Mesendoderm (in vitro differentiated cells): ENCODE results near the gene RNF224.

Source experiments
- DNase-seq: peaks from one replicate; pipeline ENCODE4 v3.0.0; 2013
- H2AK5ac ChIP-seq: 2 replicates; pipeline ENCODE4 v1.6.1; 2013; ENCODE audit warnings: low read length, inconsistent platforms
- H2BK120ac ChIP-seq: 2 replicates; pipeline ENCODE4 v1.6.1; 2013; ENCODE audit warnings: low read depth, mild to moderate bottlenecking, low read length, moderate library complexity, mixed read lengths
- H2BK15ac ChIP-seq: replicated peaks from 2 replicates; pipeline ENCODE4 v1.6.1; 2013; ENCODE audit warnings: low read depth, mild to moderate bottlenecking, moderate library complexity
- H2BK5ac ChIP-seq: 2 replicates; pipeline ENCODE4 v1.6.1; 2013; ENCODE audit warnings: low read length, inconsistent platforms
- H3K18ac ChIP-seq: 2 replicates; pipeline ENCODE4 v1.6.1; 2013; ENCODE audit warnings: mild to moderate bottlenecking, low read length, mixed read lengths
- H3K23ac ChIP-seq: one replicate; pipeline ENCODE4 v1.6.1; 2013; ENCODE audit warnings: low read length
- H3K27ac ChIP-seq: 2 replicates; pipeline ENCODE4 v1.5.1; 2013; ENCODE audit warnings: low read depth, mild to moderate bottlenecking, inconsistent platforms, low read length, moderate library complexity
- H3K27me3 ChIP-seq: 2 replicates; pipeline ENCODE4 v1.6.1; 2013; ENCODE audit warnings: low read length, control low read depth, mild to moderate bottlenecking, inconsistent platforms; ENCODE audit not compliant: insufficient read depth, poor library complexity
- H3K36me3 ChIP-seq: 2 replicates; pipeline ENCODE4 v1.6.1; 2013; ENCODE audit warnings: low read length, inconsistent platforms; ENCODE audit not compliant: control insufficient read depth, insufficient read depth
- H3K4ac ChIP-seq: one replicate; pipeline ENCODE4 v1.6.1; 2013; ENCODE audit warnings: low read depth, mild to moderate bottlenecking, low read length, moderate library complexity
- H3K4me1 ChIP-seq: 2 replicates; pipeline ENCODE4 v1.6.1; 2013; ENCODE audit warnings: low read depth, low read length, inconsistent platforms; ENCODE audit not compliant: control insufficient read depth
- H3K4me2 ChIP-seq: 2 replicates; pipeline ENCODE4 v1.6.1; 2013; ENCODE audit warnings: low read length
- H3K4me3 ChIP-seq: 2 replicates; pipeline ENCODE4 v1.5.1; 2013; ENCODE audit warnings: mild to moderate bottlenecking, low read length
- H3K56ac ChIP-seq: one replicate; pipeline ENCODE4 v1.6.1; 2013; ENCODE audit warnings: low read length
- H3K79me1 ChIP-seq: 2 replicates; pipeline ENCODE4 v1.6.1; 2013; ENCODE audit warnings: low read length, inconsistent platforms
- H3K79me2 ChIP-seq: 2 replicates; pipeline ENCODE4 v1.6.1; 2013; ENCODE audit warnings: mild to moderate bottlenecking, low read length; ENCODE audit not compliant: control insufficient read depth, insufficient read depth
- H3K9ac ChIP-seq: 2 replicates; pipeline ENCODE4 v1.6.1; 2013; ENCODE audit warnings: low read length, inconsistent platforms
- H4K5ac ChIP-seq: one replicate; pipeline ENCODE4 v1.6.1; 2013; ENCODE audit warnings: low read length
- H4K8ac ChIP-seq: one replicate; pipeline ENCODE4 v1.6.1; 2013; ENCODE audit warnings: low read depth, mild to moderate bottlenecking, control low read depth, low read length, moderate library complexity
- WGBS: extraction: QIAGEN DNeasy Blood & Tissue Kit; methylation state at CpG from one replicate; pipeline ENCODE4 v1.1.7; 2013; ENCODE audit warnings: low lambda C conversion rate, missing lambda C conversion rate; ENCODE audit not compliant: insufficient coverage; ENCODE audit errors: extremely low coverage; 5-methylcytosine and 5-hydroxymethylcytosine counted together

RNF224 gene

DNA sequence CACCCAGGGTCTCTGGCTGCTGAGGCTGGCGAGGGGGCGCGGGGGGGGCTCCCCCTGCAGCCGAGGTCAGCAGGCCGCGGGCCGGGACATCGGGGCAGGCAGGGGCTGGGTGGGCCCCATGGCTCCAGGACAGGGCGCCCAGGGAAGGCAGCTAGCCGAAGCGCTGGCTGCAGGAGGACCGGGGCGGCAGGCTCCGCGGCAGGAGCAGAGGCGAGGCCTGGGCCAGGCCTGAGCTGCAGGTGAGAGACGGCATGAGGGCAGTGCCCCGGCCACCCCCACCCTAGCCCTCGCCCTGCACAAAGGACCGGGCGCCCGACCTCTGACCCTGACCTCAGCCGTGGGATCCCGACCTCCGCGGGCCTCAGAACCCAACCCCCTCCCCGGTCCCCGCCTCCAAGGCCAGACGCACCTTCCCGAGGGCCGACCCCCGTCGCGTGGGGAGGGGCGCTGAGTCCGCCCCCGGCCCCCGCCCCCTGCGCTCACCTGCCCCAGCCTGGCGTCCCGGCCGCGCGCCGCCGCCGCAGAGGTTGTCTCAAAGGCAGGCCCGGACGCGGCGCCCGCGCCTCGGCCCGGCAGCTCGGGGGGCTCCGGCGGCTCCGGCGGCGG is 5.7 kb upstream of the RNF224 start:
- WGBS: no CpG with 5 or more reads among the region's 61 CpGs
- H3K4me3 ChIP-seq: no peak overlapping the region

DNA sequence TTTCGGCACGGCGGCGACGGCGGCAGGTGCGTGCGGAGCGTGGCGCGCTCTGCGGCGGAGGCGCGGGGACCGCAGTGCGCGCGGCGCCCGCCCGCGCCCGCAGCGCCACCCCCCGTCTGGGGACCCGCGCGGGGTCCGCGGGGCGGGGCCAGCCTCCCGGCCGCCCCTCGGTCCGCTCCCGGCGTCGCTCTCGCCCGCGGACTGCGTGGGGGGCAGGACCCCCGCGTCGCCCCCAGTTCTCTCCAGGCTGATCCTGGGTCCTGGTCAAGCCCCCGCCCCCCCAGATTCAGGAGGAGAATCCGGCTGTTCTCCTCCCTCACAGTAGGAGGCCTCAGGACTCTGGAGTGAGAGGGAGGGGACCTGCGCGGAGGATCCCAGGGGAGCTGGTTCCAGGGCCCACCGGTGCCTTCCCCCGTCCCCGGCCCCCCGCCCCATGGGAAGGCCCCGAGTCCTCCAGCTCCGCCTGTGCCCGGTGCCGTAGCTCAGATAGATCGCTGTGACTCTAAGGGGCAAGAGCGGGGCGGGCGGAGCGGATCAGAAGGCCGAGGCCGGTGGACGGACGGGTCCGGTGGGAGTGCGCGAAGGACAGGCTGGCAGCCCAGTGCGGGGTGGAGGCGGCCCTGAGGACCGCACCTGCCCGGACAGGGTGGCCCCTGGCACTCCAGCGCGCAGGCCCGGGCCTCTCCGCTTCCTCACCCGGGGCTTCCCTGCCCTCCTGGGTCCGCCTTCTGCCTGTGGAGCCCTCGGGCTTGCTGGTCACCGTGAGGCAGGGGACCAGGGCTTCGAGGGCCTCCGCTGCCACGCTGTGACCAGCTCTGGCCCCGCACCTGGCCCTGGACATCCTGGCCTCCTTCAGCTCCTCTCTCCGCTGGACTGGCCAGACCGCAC is 4.9 kb upstream of the RNF224 start, which contains the start of gene RNF208:
Gene RNF208 (minus strand): TSS at position 51 of the 888 bp plus-strand sequence. CDS start 1,028 bp downstream, outside the sequence.
- Histone ChIP-seq H3K9ac (peak within 1 kb of the TSS; percentile 65), H4K8ac (peak within 1 kb of the TSS; percentile 17), H3K79me2 (no peaks in the 10 kb centered on the region), H3K23ac (no peak within 1 kb of the TSS), H3K4ac (no peak within 1 kb of the TSS), H2AK5ac (no peak within 1 kb of the TSS), H3K79me1 (no peaks in the 10 kb centered on the region), H2BK5ac (no peak within 1 kb of the TSS), H4K5ac (no peak within 1 kb of the TSS), H3K4me2 (peak within 1 kb of the TSS; percentile 61), H3K18ac (peak within 1 kb of the TSS; percentile 11), H3K27ac (no peak within 1 kb of the TSS), H3K4me3 (no peak within 1 kb of the TSS), H3K27me3 (peaks cover 2% of the 10 kb centered on the region), H3K56ac (peak within 1 kb of the TSS; percentile 84), H3K4me1 (peaks cover 5% of the 10 kb centered on the region), H2BK120ac (no peak within 1 kb of the TSS), H2BK15ac (no peak within 1 kb of the TSS), H3K36me3 (no peaks in the 10 kb centered on the region)
- no peak for DNase-seq
- WGBS: no CpG with 5 or more reads among the region's 88 CpGs

More for the DNA sequence above, 5.7 kb upstream of the RNF224 start:
- peak overlapping the region; percentile 54 for H3K9ac ChIP-seq
- H2BK15ac ChIP-seq: no peak overlapping the region
- H4K8ac ChIP-seq: no peak overlapping the region
- no peaks in the 10 kb centered on the region for H3K36me3 ChIP-seq
- no peak overlapping the region for H4K5ac ChIP-seq
- no peak overlapping the region for H2AK5ac ChIP-seq
- H3K4me1 ChIP-seq: peaks cover 5% of the 10 kb centered on the region
- H3K27me3 ChIP-seq: peaks cover 2% of the 10 kb centered on the region
- H3K23ac ChIP-seq: no peak overlapping the region
- no peak overlapping the region for H3K27ac ChIP-seq
- H3K79me1 ChIP-seq: no peaks in the 10 kb centered on the region
- peak overlapping the region; percentile 11 for H3K4me2 ChIP-seq
- H3K18ac ChIP-seq: peak overlapping the region; percentile 11
- no peak overlapping the region for H2BK5ac ChIP-seq
- H3K56ac ChIP-seq: peak overlapping the region; percentile 84
- no peak overlapping the region for H2BK120ac ChIP-seq
- DNase-seq: peak; percentile 30
- no peaks in the 10 kb centered on the region for H3K79me2 ChIP-seq
- no peak overlapping the region for H3K4ac ChIP-seq

DNA sequence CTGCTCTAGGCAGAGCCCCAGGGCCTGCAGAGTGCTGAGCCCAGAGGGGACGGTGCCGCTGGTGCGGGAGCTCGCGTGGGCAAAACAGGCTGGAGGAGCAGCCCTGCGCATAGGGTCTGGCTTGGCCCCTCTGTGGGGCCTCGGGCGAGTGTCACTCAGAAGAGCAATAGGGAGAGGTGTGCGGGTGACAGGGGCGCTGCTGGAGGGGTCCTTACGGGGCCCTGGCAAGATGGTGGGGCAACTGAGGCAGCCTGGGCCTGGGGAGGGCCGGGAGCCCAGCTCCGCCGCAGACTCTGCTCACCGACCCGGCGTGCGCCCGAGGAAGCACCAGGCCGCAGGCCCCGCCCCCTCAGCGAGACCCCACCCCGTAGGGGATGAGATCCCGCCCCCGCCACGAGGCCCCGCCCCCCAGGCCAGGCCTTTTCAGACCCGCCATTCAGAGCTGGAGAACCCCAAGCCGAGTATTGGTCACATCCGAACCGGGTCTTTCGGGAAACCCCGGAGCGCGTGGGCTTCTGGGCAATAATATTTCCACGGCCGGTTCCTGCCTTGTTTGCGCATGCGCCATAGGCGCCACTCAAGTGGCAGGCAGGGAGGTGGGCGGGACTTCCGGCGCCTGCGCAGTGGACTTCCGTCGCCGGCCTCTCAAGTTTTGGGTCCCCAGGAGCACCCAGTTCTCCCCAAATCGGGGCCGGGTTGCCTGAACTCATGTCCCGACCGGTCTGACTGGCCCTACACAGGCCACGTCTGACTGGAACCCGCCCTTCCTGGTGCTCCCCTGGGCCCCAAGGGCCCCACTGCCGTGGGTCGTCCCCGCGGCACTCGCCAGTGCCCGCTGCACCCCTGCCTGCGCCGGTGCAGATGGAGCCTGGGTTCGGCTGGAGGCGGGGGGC is 4.0 kb upstream of the RNF224 start:
- Histone ChIP-seq H3K56ac (peak overlapping the region; percentile 92), H3K27me3 (peaks cover 2% of the 10 kb centered on the region), H3K27ac (peak overlapping the region; percentile 73), H3K23ac (no peak overlapping the region), H3K4me1 (peaks cover 5% of the 10 kb centered on the region), H3K4me3 (peak overlapping the region; percentile 87), H3K36me3 (no peaks in the 10 kb centered on the region), H4K8ac (peak overlapping the region; percentile 43), H3K79me2 (no peaks in the 10 kb centered on the region), H4K5ac (no peak overlapping the region), H3K18ac (peak overlapping the region; percentile 44), H3K79me1 (no peaks in the 10 kb centered on the region), H2BK5ac (no peak overlapping the region), H2BK15ac (no peak overlapping the region), H3K9ac (peak overlapping the region; percentile 91), H3K4ac (peak overlapping the region; percentile 76), H3K4me2 (peak overlapping the region; percentile 87), H2BK120ac (no peak overlapping the region), H2AK5ac (no peak overlapping the region)
- DNase-seq: peak; percentile 98
- WGBS: no CpG with 5 or more reads among the region's 63 CpGs

DNA sequence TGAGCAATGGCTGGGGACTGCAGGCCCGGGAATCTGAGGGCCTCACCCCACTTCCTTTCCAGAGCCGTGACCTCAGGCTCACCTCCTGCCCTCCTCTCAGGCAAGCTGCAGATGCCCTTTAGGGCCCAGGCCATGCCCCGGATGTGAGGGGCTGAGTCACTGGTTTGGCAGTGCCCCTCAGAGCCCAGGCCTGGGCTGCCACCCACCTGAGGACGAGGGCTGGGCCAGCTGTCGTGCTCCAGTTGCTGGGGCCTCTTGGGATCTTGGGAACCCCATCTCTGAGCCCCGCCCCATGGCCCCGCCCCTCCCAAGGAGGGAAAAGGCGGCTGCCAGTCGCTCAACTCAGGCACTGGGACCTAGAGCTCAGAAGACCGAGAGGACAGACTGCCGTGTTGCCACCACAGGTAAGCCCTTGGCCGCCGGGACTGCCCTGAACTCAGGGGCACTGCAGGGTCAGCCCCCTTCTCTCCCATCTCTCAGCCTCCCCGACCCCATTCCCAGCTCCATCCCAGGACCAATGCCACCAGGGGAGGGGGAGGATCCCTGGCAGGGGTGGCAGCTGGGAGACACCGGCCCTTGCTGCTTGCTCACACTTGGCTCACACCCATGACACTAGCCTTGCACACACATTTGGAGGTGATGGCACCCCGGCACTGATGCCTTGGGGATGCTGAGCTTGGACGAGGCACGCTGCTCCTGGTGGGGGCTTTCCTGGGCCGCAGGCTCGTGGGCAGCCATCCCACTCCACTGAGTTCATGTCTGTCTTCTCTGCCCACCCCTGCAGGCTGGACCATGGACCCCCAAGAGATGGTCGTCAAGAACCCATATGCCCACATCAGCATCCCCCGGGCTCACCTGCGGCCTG is 2.2 kb upstream of the RNF224 start, which contains the start of gene CYSRT1:
Gene CYSRT1 (plus strand): TSS at position 345 of the 865 bp plus-strand sequence. CDS start 448 bp downstream, at position 793.
- no peak within 1 kb of the TSS for H3K18ac ChIP-seq
- H2BK15ac ChIP-seq: no peak within 1 kb of the TSS
- peak within 1 kb of the TSS; percentile 91 for H3K9ac ChIP-seq
- peaks cover 2% of the 10 kb centered on the region for H3K27me3 ChIP-seq
- no peaks in the 10 kb centered on the region for H3K79me1 ChIP-seq
- no peak within 1 kb of the TSS for H3K4me3 ChIP-seq
- H2BK120ac ChIP-seq: no peak within 1 kb of the TSS
- H3K4me1 ChIP-seq: no peaks in the 10 kb centered on the region
- no peaks in the 10 kb centered on the region for H3K79me2 ChIP-seq
- H3K4ac ChIP-seq: peak within 1 kb of the TSS; percentile 76
- peak within 1 kb of the TSS; percentile 92 for H3K56ac ChIP-seq
- H3K23ac ChIP-seq: no peak within 1 kb of the TSS
- WGBS: no CpG with 5 or more reads among the region's 23 CpGs
- H3K36me3 ChIP-seq: no peaks in the 10 kb centered on the region
- H3K4me2 ChIP-seq: no peak within 1 kb of the TSS
- no peak within 1 kb of the TSS for H3K27ac ChIP-seq
- no peak within 1 kb of the TSS for H2AK5ac ChIP-seq
- no peak within 1 kb of the TSS for H4K5ac ChIP-seq
- H2BK5ac ChIP-seq: no peak within 1 kb of the TSS
- peak within 1 kb of the TSS; percentile 43 for H4K8ac ChIP-seq
- no peak for DNase-seq
